ENCODE measurements around the gene GRIN1.
A peak's percentile ranks its signal among the peaks of the same experiment; 100 is the strongest.

The GRIN1 gene

DNA sequence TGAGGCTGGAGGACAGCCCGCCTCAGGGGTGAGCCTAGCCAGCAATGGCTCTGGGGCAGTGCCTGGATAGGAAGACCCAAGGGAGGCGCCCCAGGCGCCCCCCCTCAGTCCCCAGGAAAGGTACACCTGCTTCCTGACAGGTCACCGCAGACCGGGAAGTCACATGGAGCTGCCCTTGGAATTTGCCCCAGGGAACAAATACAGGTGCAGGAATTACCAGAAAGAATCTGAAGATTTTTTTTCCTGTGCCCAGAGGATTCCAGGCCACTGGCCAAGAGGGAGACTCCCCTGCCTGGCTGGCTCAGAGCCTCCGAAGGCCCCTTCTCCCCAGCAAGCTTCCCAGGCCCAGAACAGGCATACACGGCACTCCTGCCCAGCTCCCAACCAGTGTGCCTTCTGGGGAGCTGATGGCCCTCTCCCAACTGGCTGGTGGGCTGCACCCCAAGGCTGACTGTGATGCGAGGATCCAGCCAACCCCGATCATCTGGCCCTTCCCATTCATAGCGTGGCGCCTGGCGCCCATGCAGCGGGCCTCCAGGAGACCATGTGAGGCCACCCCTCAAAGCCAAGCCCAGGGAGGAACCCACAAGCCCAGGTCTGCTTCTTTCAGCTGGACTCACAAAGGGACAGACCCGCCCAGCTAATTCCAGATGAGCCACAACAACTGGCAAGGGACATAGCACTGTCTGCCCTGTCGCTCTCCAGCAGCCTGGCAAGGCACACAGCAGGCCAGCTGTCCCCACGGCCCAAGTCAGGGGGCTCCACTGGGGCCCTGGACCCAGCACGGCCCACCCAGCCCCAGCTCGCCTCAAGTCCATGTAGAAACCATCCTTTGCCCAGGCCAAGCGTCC is 59.3 kb downstream of the GRIN1 start:
- DNase-seq = no peak

DNA sequence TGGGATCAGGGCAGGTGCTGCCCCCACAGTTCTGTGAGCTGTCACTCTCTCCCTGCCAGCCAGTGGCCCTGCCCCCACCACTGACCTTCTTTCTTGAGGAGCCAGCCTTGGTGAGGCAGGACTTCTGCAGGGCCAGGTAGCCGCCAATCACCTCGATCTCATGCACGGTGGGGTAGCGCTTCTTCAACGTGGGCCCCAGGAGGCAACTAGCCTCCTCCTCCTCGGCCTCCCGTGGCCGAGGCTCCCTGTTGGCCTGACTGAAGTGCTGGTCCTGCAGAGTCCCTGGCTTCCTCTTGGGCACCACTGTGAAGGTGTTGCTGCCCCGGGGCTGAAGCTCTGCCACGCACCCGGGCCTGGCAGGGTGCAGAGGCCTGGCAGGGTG is 59.9 kb downstream of the GRIN1 start:
- no peak for DNase-seq

DNA sequence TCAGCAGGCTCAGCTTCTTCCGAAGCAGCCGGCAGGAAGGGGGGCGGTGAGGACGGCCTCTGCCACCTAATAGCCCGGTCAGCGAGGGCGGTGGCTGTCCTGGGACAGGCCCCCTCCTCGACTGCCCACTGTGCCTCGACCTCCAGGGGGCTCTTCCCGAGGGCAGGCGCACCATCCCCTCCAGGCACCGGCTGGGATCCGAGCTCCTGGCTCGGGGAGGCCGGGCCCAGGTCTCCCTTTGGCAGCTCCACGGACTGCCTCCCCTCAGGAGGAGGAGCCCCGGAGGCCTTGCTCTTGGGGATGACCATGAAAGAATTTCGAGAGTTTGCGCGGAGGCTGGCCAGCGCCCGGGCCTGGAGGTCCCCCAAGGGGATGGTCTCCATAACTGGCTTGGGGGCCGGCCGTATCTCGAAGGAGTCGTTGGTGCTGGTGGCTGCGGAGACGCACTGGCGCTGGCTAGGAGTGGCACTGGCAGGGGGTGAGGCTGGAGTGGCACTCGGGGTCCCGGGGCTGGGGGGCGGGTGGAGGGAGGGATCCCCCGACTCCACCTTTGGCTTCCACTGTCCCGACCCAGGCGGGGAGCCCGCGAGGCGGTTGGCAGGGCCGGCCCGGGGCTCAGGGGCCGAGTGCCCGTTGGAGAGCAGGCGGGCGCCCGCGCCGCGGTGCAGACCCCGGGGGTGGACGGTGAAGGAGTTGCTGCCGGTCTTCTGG is 60.6 kb downstream of the GRIN1 start:
- no peak for DNase-seq

DNA sequence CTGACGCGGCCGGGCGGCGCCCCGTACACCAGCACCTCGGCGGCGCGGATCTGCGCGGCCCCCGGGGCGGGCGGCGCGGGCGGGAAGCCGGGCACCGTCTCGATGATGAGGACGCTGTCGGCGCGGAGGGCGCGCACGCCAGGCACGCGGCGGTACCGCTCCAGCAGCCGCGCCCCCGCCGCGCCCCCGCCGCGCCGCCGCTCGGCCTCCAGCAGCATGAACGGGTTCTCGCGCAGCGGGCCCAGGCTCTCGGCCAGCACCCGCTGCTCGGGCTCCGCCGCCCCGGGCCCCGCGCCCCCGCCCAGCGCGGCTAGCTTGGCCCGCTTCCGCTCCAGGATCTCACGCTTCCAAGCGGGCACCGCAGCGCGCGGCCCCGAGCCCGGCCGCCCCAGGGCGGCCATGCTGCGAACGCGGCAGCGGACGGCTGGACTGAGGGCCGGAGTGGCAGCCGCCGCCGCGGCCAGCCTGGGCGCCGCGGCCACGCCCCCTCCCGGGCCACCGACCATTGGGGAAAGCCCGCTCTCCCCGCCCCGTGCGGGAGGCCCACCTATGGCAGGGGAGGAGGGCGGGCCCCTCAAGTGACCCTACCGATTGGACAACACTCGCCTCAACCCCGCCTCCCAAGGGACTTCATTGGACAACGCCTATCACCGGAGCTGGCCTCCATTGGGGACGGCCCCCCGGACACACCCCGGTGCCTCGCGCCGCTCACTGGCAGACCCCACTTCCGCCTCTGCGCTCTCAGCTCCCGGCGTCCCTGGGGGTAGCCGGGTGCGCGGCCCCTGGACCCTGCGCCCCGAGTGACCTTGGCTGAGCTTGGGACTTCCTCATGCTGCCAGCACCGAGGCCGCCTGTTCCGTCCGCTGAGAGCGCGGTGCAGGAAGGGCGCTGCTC is 61.6 kb downstream of the GRIN1 start, which contains the start of gene TPRN:
Gene TPRN (minus strand): TSS at position 431 of the 894 bp plus-strand sequence. CDS start 30 bp downstream, at position 401.
- DNase-seq = peak; percentile 97

DNA sequence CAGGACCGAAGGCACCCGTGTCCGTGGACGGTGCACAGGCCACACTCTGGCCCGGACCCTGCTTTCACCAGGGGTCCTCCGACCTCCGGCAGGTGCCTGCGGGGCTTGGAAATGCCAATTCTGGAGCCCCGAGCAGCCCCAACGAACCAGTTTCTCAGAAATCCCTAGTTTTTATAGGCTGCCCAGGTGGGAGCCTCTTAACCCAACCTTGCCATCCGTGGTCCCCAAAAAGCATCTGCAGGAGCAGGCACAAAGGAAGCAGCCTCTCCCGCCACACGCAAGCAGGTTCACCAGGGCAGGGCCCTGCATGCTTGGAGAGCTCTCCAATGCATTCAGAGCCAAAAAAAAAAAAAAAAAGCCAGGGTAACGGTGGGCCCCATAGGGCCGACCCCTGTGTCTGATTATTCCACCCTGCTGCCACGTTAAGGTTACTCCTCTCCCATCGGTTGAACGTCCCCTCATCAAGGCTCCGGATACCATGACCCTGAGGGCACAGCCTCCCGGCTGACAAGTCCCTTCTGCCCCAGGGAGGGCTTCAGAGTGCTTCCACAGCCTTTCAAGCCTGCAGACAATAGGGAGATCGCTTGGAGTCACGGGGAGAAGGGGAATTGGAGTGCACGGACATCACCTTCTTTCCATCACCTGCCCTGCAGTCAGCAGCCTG is 62.4 kb downstream of the GRIN1 start:
- DNase-seq = no peak

DNA sequence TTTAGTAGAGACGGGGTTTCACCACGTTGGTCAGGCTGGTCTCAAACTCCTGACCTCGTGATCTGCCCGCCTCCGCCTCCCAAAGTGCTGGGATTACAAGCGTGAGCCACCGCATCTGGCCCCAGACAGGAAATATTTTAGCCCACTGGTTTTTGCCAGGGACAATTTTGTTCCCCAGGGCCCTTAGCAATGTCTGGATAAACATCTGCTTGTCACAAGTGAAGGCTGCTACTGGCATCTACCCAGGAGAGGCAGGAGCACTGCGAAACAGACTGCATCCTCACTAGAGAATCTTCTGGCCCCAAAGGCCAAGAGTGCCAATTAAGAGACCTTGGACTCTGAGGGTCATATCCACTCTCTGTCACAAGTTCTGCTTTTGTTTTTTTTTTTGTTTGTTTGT is 64.0 kb downstream of the GRIN1 start:
- no peak for DNase-seq

DNA sequence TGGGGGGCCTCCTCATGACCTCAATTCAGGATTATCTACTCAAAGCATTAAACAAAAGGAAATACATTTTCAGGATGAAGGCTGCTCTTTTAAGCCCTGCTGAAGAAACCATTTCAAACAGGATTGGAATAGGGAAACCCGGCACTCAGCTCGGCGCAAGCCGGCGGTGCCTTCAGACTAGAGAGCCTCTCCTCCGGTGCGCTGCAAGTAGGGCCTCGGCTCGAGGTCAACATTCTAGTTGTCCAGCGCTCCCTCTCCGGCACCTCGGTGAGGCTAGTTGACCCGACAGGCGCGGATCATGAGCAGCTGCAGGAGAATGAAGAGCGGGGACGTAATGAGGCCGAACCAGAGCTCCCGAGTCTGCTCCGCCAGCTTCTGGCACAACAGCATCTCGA is 65.8 kb downstream of the GRIN1 start:
- no peak for DNase-seq

DNA sequence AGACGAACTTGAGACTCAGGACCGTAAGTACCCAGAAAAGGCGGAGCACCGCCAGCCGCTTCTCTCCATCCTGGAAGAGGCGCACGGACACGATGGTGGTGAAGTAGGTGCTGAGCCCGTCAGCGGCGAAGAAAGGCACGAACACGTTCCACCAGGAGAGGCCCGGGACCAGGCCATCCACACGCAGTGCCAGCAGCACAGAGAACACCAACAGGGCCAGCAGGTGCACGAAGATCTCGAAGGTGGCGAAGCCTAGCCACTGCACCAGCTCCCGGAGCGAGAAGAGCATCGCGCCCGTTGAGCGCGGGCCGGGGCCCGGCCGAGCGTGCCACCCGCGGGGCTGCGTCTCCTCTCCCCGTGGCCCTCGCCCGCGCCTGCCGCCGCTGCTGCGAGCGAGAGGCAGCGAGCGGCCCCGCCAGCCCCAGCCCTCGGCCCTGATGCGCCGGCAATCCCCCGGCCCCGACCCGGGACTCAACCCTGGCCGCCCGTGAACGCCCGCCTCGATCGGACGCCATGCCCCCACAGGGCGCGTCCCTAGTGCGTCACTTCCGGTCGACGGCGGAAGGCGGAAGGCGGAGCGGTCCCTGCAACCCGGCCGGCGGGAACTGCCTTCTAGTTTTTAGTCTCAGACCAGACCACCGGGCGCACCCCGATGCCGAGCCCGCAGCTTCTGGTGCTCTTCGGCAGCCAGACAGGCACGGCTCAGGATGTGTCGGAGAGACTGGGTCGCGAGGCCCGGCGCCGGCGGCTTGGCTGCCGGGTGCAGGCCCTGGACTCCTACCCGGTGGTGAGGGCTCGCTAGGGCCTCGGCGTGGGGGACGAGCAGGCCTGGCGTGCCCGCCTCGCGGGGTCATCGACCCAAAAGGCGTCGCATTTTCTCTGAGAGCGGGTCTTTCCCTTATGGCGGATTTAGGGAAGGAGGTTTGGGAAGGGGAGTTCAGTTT is 66.4 kb downstream of the GRIN1 start, which contains the start of the genes NDOR1 and TMEM203:
Gene NDOR1 (plus strand): TSS at position 575 of the 944 bp plus-strand sequence. CDS start 78 bp downstream, at position 653.
Gene TMEM203 (minus strand): TSS at position 523 of the 944 bp plus-strand sequence. CDS start 234 bp downstream, at position 289.
- peak; percentile 65 for DNase-seq

DNA sequence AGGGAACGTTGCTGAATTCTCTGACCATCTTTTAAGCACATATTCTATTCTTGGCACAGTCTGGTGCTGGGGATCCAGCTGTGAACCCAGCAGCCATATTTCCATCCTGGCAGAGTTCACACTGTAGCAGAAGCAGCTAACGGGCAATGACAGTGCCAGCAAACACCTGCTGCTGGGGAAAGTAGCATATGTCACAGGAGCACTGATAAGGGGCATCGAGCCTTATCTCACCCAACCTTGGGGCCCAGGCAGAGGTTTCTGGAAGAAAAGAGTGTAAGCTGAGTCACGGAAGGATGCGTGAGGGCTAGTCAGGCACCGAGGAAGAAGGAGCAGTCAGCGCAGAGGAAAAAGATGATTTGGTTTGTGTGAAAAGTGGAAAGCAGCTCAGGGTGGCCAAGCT is 67.6 kb downstream of the GRIN1 start:
- DNase-seq = no peak

DNA sequence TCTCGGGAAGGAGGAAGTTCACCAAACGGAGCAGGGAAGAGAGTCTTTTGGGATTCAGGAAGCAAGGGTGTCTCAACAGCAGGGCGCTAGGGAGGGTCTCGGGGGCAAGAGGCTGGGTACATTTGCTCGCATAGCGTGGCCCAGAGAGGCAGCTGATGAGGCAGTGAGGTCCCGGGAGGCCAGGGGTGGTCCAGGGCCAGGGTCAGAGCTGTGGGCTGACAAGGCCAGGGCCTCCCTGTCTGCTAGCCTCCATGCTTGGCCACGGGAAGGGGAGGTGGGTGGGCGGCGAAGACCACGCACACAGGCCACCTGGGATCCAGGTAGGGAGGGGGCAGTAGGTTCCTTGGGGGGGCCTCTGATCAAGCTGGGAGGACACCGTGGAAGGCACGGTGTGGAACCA is 72.6 kb downstream of the GRIN1 start:
- no peak for DNase-seq

DNA sequence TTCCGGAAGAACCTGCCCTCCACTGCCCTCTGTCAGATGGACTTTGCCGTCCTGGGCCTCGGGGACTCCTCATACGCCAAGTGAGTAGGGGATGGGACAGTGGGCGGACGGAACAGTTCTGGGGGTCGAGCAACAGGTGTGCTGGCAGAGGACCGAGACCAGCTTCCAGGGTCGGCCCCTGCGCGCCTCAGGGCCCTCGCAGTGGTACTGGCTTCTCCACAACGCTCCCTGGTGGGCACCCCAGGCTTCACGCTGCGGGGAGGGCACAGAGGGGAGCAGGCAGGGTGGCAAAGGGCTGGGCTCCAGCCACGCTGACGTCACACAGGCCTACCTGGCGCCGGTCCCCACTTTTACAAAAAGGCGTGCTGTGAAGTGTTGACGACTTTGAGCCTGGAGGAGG is 73.6 kb downstream of the GRIN1 start:
- no peak for DNase-seq

DNA sequence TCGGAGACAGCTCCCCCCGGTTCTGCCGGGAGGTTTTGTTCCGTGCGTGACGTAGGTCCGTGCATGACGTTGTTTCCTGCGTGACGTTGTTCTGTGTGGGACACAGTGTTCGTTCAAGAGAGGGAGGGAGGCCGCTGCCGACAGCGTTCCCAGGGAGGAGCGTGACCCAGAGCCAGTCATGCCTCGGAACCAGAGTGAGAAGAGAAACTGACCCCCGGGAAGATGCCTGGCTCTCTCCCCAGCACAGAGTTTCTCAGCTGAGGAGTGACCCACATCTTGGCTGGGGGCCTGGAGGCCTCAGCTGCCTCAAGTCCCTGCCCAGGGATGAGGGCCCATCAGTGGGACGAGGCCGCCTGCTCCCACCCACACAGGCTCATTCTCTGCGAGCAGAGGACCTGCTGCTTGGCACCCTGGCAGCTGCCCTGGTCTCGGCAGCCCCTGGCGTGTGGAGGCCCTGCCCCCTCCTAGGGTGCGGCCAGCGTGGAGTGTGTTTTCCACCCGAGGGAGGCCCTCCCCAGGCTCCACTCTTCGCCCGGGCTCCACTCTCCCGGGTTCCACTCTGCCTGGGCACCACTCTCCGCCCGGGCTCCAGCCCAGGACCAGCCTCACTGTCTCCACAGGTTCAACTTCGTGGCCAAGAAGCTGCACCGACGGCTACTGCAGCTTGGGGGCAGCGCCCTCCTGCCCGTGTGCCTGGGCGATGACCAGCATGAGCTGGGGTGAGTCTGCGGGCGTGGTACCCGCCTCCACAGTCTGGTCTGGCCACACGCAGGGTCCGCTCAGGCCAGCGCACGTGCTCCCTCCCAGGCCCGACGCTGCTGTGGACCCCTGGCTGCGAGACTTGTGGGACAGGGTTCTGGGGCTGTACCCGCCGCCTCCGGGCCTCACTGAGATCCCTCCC is 74.5 kb downstream of the GRIN1 start:
- no peak for DNase-seq

DNA sequence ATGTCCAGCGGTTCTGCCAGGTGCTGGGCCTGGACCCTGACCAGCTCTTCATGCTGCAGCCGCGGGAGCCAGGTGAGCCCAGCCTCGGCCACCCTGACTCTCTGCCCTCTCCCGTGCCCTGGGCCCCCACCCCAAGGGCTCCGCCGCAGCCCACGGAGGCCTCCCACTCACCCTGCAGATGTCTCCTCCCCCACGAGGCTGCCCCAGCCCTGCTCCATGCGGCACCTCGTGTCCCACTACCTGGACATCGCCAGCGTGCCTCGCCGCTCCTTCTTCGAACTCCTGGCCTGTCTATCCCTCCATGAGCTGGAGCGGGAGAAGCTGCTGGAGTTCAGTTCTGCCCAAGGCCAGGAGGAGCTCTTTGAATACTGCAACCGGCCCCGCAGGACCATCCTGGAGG is 75.7 kb downstream of the GRIN1 start:
- DNase-seq = no peak

DNA sequence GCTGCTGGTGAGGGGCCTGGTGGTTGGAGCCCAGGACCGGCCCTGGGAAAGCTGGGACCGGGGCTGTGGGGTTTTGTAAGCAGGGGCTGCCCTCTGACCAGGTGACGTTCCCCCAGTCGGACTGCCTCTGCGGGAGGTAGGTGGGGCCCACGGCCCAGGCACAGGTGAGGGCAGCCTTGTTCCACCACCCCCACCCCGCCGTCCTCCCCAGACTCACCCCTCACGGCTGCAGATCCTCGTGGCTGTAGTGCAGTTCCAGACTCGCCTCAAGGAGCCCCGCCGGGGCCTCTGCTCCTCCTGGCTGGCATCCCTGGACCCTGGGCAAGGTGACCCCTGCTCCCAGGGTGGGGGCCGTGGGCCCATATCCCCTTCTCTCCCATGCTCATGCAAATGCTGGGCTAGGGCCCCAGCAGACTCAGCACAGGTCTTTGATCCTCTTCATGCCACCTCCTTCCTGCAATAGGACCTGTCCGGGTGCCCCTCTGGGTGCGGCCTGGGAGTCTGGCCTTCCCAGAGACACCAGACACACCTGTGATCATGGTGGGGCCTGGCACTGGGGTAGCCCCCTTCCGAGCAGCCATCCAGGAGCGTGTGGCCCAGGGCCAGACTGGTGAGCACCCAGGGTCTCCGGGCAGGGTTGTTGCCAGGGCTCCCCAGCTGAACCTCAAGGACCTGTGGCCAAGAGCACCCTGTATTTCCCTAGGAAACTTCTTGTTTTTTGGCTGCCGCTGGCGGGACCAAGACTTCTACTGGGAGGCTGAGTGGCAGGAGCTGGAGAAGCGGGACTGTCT is 76.4 kb downstream of the GRIN1 start:
- no peak for DNase-seq

DNA sequence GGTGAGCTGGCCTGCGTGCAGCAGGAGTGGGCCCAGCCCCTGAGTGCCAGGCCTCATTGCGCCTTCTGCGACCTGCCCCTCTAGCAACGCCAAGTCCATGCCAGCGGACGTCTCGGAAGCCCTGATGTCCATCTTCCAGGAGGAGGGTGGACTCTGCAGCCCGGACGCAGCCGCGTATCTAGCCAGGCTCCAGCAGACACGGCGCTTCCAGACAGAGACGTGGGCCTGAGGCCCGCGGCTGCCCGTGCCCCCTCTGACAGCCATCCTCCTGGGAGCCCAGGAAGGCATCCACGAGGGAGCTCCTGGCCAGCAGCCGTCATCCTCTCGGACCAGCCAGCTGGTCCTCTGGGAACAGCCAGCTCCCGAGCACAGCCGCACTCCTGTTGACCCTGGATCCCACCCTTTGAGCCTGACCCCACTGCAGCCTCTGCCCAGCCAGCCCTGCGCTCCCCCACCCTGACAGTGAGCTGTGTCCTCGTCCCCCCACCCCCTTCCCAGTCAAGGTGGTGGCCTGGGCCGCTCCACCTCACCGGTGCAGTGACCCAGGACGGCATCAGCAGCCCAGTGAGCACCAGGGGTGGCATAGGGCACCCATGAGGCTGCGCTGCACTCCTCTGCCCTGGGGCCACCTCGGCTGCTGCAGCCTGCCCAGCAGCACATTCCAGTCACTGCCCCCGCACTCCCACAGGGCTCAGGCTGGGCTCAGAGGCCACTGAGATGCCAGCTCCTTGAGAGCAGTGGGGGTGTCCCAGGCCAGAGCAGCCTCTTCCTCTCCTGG is 77.4 kb downstream of the GRIN1 start:
- no peak for DNase-seq

DNA sequence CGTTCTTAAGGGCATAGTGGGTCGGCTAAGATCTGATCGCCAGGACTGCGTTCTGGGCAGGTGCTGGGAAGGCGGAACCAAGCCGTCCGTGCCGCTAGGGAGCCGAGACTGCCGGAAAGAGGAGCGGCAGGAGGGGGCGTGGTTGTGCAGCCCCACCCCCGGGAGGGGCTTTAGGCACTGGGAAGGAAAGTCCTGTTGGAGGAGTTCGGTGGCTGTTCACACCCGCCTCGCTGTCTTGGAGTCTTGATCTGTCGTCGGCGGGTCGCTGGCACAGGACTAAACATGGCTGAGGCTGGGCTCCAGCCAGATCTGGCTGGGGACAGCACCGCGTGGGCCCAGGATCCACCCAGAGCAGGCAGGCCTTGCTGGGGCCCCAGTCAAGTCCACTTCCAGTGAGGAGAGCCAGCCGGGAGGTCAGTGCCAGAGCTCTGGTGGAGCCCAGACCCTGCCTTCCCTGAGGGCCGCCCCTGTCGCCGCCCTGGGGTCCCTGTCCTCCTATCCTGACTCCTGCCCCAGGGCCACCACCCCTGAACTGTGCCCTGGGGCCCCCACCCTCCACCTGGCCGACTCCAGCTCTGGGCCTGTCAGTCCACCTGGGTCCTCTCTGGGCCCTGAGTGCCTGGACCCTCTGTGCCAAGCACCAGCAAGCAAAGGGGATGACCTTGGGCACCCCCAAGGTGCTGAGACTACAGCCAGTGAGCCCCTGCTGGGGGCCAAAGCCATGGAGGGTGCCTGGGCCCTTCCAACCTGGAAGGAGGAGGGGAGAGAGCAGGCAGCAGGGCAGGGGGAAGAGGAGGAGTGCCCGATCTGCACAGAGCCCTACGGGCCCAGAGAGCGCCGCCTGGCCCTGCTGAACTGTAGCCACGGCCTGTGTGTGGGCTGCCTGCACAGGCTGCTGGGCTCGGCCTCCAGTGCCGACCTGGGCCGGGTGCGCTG is 78.6 kb downstream of the GRIN1 start:
- DNase-seq = no peak

DNA sequence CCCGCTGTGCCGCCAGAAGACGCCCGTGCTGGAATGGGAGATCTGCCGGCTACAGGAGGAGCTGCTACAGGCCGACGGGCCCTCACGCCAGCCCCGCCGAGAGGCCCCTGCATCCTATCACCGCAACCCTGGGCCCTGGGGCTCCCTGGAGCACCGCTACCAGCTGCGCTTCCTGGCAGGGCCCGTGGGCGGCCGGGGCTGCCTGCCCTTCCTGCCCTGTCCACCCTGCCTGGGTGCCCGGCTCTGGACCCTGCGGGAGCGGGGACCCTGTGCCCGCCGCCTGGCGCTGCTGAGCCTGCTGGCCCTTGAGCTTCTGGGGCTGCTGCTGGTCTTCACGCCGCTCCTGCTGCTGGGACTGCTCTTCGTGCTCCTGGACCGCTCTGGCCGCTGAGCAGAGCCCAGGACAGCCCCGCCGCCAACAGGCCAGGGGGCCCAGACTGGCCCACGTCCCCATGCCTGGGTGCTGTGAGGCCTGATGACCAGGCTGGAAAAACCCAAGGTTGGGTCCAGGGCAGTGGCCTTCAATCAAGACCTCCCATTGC is 79.3 kb downstream of the GRIN1 start:
- DNase-seq = no peak
